K562 (cell line): Measurements from ENCODE around the gene CHSY1. TPM values are rescaled to one million over a fixed set of nuclear protein-coding genes. Genes with fewer than 3 reads are reported as not detected.

Experiments used
- KAT2B ChIP-seq: IDR thresholded peaks from one replicate; pipeline ENCODE4 v1.6.1; 2012; ENCODE audit warnings: low read depth, mild to moderate bottlenecking, control low read depth, inconsistent platforms, low read length, moderate library complexity
- KDM2B ChIP-seq: fragments of 250-450 bp; sonication (Bioruptor Pico); IDR thresholded peaks from 2 replicates; pipeline ENCODE4 v1.8.0; 2021; ENCODE audit warnings: mild to moderate bottlenecking, moderate library complexity
- KDM5B ChIP-seq: fragments of 200-600 bp; sonication (generic); IDR thresholded peaks from 2 replicates; pipeline ENCODE4 v1.6.1; 2012; ENCODE audit warnings: low read depth, mild to moderate bottlenecking, moderate library complexity, low read length, control low read depth, inconsistent platforms; ENCODE audit not compliant: insufficient replicate concordance
- MEF2D ChIP-seq: conservative IDR thresholded peaks from 2 replicates; pipeline ENCODE4 v1.6.1; 2016; ENCODE audit warnings: low read depth, missing genetic modification characterization, missing compliant biosample characterization
- NCOA6 ChIP-seq: fragments of 450-650 bp; IDR thresholded peaks from 2 replicates; pipeline ENCODE4 v1.6.1; 2017; ENCODE audit warnings: mild to moderate bottlenecking
- NFIC ChIP-seq: fragments of 450-650 bp; IDR thresholded peaks from 2 replicates; pipeline ENCODE4 v1.6.1; 2017; ENCODE audit warnings: mild to moderate bottlenecking, inconsistent platforms
- PCBP1 ChIP-seq: fragments of 200-400 bp; formaldehyde crosslinking; IDR thresholded peaks from 2 replicates; pipeline ENCODE4 v1.6.1; 2018; ENCODE audit warnings: mild to moderate bottlenecking, low read depth, low read length; ENCODE audit not compliant: poor library complexity, severe bottlenecking
- POU5F1 ChIP-seq: fragments of 150-350 bp; IDR thresholded peaks from 2 replicates; pipeline ENCODE4 v1.6.1; 2014; ENCODE audit warnings: borderline replicate concordance, low read length, low read depth, mild to moderate bottlenecking; ENCODE audit not compliant: partially characterized antibody
- RAD51 ChIP-seq: fragments of 450-650 bp; IDR thresholded peaks from 2 replicates; pipeline ENCODE4 v1.7.1; 2016; ENCODE audit warnings: low read depth, mild to moderate bottlenecking, borderline replicate concordance
- RNF2 ChIP-seq: sonication (generic); IDR thresholded peaks from 2 replicates; pipeline ENCODE4 v1.6.1; 2016
- ZBTB1 ChIP-seq: sonication (generic); formaldehyde crosslinking; IDR thresholded peaks from 2 replicates; pipeline ENCODE4 v1.8.1; 2023; ENCODE audit warnings: missing genetic modification reagents, low read depth, mild to moderate bottlenecking, borderline replicate concordance
- ZNF197 ChIP-seq: fragments of 200-800 bp; sonication (Bioruptor generic); IDR thresholded peaks from 2 replicates; pipeline ENCODE4 v1.6.1; 2016; ENCODE audit warnings: low read depth, missing genetic modification characterization, missing compliant biosample characterization
- ZNF384 ChIP-seq: IDR thresholded peaks from 2 replicates; pipeline ENCODE4 v1.6.1; 2012; ENCODE audit warnings: low read depth, low read length, improper control_type of control experiment
- ZNF444 ChIP-seq: fragments of 250-450 bp; sonication (Bioruptor Pico); IDR thresholded peaks from 2 replicates; pipeline ENCODE4 v1.4.0; 2020; ENCODE audit warnings: mild to moderate bottlenecking, moderate library complexity
- ZNF830 ChIP-seq: fragments of 250-450 bp; sonication (Bioruptor Pico); IDR thresholded peaks from 2 replicates; pipeline ENCODE4 v1.5.0; 2021; ENCODE audit warnings: mild to moderate bottlenecking
- polyA plus RNA-seq, 8 experiments: library from polyadenylated mRNA; depleted of rRNA in 4 of 8; stranded (reverse) in 5 of 8; unstranded in 3 of 8; fragments of >200 nt; fragmentation: Nextera tagmentation in 2 of 8; fragmentation: Illumina TruSeq in 1 of 8; extraction: Ambion mirVana in 2 of 8; extraction: Trizol in 1 of 8; gene quantifications; 2 replicates each; pipeline versions ENCODE4 v1.2.1 to v1.2.3, GENCODE V29; 2011 to 2014; ENCODE audit warnings: inconsistent platforms in 1 of 8, missing spikeins in 1 of 8
- total RNA-seq, 7 experiments: library from RNA; depleted of rRNA in 6 of 7; stranded (reverse); fragments of >200 nt in 6 of 7; fragmentation: Illumina TruSeq in 2 of 7; extraction: Trizol in 2 of 7; gene quantifications; 2 replicates each; pipeline versions ENCODE4 v1.2.1 to v1.2.3, GENCODE V29; 2011 to 2021; ENCODE audit warnings: low replicate concordance in 1 of 7
- TF ChIP-seq, protein P1 (sequence below): fragments of 450-650 bp; IDR thresholded peaks from 2 replicates; pipeline ENCODE4 v1.6.1; 2016; ENCODE audit warnings: low read depth
- TF ChIP-seq, protein P2 (sequence below): sonication (generic); formaldehyde crosslinking; IDR thresholded peaks from 2 replicates; pipeline ENCODE4 v1.8.1; 2023; ENCODE audit warnings: mild to moderate bottlenecking, missing genetic modification reagents

CHSY1 gene
- total and polyA plus RNA-seq, 9 of the 15 experiments (the other 6 are each of a cell fraction or from before 2014, with no cell fraction given): 7.0 to 16.4 (median 13.4) TPM

DNA sequence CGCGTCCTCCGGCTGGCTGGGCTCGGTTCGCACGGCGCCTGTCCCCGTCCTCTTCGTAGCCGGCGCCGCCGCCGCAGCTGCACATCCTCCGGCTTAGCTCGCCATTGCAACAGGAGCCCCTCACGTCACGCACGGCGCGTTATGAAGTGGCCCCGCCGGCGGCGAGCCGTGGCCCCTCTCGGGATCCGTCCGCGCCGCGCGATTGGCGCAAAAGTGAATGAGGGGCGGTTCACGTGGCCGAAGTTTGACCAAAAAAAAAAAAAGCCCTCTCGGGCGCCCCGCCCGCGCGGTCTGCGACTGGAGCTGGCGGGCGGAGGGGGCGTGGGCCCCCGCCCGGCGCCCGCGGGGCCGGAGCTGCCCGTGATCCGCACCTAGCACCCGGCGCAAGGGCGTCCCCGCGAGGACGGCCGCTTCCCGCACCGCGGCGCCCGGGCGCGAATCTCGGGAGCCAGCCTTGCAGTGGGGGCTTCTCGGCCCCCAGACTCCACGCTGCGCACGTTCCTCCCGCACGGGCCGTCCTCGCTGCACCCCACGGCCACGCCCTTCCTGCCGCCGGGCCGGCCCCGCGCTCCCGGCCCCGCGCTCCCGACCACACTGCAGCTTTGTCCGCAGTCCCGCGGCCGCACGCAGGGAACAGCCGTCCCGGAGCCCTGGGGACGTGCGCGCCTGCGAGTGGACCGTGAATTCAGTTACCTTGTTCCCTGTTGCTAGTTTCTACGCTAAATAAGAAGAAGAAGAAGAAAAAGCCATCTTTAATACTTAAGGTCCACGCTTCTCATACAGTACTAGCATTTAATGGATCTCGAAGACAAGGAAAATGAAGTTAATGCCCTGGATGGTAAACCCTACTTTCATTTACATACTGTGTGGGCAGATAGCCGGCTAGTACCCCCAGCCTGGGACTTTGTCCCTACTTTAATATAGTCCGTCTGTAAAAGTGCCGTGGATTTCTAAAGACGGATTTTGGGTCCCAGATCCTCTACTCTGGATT, at the start of gene CHSY1 (continued):
- TF ChIP-seq RAD51 (peak; percentile 23; the same call in 1 of the 2 replicates), ZBTB1 (CRISPR knock-in tag) (peak; percentile 81; the same call in 1 of the 2 replicates), POU5F1 (no peak), NFIC (peak; percentile 59), PCBP1 (peak; percentile 45), NCOA6 (peak; percentile 83), MEF2D (tag) (no peak), KDM2B (CRISPR knock-in tag) (peak; percentile 83; the same call in 1 of the 2 replicates), ZNF444 (CRISPR knock-in tag) (no peak), ZNF830 (CRISPR knock-in tag) (no peak), ZNF197 (CRISPR knock-in tag) (no peak), ZNF384 (peak; percentile 99), KDM5B (peak; percentile 71), KAT2B (no peak), RNF2 (0 out of 2 replicates have a peak, but pooled peaks have one; percentile 16)
- TF ChIP-seq, protein P1, sequence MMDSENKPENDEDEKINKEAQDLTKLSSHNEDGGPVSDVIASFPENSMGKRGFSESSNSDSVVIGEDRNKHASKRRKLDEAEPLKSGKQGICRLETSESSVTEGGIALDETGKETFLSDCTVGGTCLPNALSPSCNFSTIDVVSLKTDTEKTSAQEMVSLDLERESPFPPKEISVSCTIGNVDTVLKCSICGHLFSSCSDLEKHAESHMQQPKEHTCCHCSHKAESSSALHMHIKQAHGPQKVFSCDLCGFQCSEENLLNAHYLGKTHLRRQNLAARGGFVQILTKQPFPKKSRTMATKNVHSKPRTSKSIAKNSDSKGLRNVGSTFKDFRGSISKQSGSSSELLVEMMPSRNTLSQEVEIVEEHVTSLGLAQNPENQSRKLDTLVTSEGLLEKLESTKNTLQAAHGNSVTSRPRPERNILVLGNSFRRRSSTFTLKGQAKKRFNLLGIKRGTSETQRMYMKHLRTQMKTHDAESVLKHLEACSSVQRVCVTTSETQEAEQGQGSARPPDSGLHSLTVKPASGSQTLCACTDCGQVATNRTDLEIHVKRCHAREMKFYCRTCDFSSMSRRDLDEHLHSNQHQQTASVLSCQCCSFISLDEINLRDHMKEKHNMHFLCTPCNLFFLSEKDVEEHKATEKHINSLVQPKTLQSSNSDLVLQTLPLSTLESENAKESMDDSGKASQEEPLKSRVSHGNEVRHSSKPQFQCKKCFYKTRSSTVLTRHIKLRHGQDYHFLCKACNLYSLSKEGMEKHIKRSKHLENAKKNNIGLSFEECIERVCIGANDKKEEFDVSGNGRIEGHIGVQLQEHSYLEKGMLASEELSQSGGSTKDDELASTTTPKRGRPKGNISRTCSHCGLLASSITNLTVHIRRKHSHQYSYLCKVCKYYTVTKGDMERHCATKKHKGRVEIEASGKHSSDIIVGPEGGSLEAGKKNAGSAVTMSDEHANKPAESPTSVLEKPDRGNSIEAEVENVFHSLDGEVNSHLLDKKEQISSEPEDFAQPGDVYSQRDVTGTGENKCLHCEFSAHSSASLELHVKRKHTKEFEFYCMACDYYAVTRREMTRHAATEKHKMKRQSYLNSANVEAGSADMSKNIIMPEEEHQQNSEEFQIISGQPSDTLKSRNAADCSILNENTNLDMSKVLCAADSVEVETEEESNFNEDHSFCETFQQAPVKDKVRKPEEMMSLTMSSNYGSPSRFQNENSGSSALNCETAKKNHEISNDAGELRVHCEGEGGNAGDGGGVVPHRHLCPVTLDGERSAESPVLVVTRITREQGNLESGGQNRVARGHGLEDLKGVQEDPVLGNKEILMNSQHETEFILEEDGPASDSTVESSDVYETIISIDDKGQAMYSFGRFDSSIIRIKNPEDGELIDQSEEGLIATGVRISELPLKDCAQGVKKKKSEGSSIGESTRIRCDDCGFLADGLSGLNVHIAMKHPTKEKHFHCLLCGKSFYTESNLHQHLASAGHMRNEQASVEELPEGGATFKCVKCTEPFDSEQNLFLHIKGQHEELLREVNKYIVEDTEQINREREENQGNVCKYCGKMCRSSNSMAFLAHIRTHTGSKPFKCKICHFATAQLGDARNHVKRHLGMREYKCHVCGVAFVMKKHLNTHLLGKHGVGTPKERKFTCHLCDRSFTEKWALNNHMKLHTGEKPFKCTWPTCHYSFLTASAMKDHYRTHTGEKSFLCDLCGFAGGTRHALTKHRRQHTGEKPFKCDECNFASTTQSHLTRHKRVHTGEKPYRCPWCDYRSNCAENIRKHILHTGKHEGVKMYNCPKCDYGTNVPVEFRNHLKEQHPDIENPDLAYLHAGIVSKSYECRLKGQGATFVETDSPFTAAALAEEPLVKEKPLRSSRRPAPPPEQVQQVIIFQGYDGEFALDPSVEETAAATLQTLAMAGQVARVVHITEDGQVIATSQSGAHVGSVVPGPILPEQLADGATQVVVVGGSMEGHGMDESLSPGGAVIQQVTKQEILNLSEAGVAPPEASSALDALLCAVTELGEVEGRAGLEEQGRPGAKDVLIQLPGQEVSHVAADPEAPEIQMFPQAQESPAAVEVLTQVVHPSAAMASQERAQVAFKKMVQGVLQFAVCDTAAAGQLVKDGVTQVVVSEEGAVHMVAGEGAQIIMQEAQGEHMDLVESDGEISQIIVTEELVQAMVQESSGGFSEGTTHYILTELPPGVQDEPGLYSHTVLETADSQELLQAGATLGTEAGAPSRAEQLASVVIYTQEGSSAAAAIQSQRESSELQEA: peak; percentile 92
- TF ChIP-seq, protein P2, sequence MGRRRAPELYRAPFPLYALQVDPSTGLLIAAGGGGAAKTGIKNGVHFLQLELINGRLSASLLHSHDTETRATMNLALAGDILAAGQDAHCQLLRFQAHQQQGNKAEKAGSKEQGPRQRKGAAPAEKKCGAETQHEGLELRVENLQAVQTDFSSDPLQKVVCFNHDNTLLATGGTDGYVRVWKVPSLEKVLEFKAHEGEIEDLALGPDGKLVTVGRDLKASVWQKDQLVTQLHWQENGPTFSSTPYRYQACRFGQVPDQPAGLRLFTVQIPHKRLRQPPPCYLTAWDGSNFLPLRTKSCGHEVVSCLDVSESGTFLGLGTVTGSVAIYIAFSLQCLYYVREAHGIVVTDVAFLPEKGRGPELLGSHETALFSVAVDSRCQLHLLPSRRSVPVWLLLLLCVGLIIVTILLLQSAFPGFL (CRISPR knock-in tag): no peak
- TF ChIP-seq, all 486 proteins: peak for 101
